Muscle layer of colon (tissue), 2 donors: ENCODE results near the gene MPDU1.

Experiments
- H3K27ac ChIP-seq: one replicate; pipeline ENCODE4 v1.7.0; 2013; ENCODE audit warnings: low read depth, mild to moderate bottlenecking, low read length, moderate library complexity
- H3K27me3 ChIP-seq, 2 donors: one replicate each; pipeline ENCODE4 v1.7.0; 2013; ENCODE audit warnings: low read length in 2 of 2, mild to moderate bottlenecking in 2 of 2; ENCODE audit not compliant: insufficient read depth in 2 of 2, control insufficient read depth in 1 of 2
- H3K36me3 ChIP-seq: one replicate; pipeline ENCODE4 v1.7.0; 2013; ENCODE audit warnings: mild to moderate bottlenecking, low read length; ENCODE audit not compliant: insufficient read depth
- H3K4me1 ChIP-seq: one replicate; pipeline ENCODE4 v1.7.0; 2013; ENCODE audit warnings: mild to moderate bottlenecking, low read length; ENCODE audit not compliant: insufficient read depth
- H3K4me3 ChIP-seq, 2 donors: one replicate each; pipeline ENCODE4 v1.7.0; 2013; ENCODE audit warnings: low read length in 2 of 2, low read depth in 1 of 2, mild to moderate bottlenecking in 1 of 2, moderate library complexity in 1 of 2
- H3K9ac ChIP-seq: one replicate; pipeline ENCODE4 v1.7.0; 2013; ENCODE audit warnings: low read length
- H3K9me3 ChIP-seq: one replicate; pipeline ENCODE4 v1.7.0; 2013; ENCODE audit warnings: mild to moderate bottlenecking, low read length
- donor health status: abdominal sarcoma.
- donor health status: Adenocarcinoma of cecum.

The MPDU1 gene

DNA sequence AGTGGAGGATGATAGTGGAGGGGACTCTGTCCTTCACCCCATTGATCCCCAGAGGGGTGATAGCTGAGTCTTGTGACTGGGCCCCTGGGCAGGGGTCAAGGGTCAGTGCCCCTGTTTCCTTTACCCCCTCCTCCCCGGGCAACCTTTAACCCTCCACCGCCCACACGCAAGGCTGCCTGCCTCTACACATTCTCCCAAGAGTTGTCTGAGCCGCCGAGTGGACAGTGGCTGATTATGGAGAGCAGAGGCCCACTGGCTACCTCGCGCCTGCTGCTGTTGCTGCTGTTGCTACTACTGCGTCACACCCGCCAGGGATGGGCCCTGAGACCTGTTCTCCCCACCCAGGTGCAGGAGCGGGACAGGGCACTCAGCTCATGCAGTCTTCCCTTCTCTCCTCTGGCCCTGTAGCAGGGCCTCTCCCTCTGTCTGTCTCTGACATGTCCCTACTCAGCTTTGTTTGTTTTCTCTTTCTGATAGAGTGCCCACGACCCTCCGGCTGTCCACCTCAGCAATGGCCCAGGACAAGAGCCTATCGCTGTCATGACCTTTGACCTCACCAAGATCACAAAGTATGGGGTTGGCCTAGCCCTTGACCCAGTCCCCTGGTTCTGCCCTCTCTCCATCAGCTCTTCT, 46.4 kb downstream of the MPDU1 start, which contains the start of gene SHBG:
Gene SHBG (plus strand): TSS at position 197 of the 633 bp plus-strand sequence. CDS start 38 bp downstream, at position 235.
- peaks cover 7% of the 10 kb centered on the region for H3K36me3 ChIP-seq
- peaks cover 10% of the 10 kb centered on the region for H3K4me1 ChIP-seq
- no peak within 1 kb of the TSS for H3K4me3 ChIP-seq
- H3K27ac ChIP-seq: no peak within 1 kb of the TSS
- no peaks in the 10 kb centered on the region for H3K27me3 ChIP-seq
- no peaks in the 10 kb centered on the region for H3K9me3 ChIP-seq
- no peak within 1 kb of the TSS for H3K9ac ChIP-seq

DNA sequence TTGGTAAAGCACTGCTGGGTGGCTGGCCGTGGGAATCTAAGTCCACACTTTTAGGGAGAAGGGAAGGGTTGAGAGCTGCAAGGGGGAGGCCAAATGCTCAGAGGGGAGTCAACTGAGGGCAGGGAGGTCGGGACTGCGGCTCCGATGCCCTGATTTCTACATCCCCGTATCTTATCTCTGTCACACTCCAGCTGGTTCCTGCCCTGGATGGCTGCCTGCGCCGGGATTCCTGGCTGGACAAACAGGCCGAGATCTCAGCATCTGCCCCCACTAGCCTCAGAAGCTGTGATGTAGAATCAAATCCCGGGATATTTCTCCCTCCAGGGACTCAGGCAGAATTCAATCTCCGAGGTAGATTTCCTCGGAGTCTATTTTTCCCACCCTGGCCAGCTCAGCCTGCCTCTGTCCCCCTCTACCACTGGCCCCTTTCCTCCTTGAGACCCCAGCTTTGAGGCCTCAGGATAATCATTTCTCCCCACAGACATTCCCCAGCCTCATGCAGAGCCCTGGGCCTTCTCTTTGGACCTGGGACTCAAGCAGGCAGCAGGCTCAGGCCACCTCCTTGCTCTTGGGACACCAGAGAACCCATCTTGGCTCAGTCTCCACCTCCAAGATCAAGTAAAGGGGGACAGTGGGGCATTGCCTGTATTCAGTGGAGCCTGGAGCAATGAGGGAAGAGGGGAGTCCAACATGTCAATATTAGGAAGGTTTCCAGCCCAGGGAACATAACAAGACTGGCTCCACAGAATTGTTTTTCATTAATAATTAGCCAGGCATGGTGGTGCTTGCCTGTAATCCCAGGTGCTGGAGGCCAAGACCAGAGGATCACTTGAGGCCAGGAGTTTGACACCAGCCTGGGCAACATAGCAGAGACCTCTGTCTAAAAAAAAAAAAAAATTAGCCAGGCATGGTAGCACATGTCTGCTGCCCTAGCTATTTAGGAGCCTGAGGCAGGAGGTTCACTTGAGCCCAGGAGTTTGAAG, 48.0 kb downstream of the MPDU1 start:
- Histone ChIP-seq H3K27ac (no peak overlapping the region), H3K27me3 (no peaks in the 10 kb centered on the region), H3K9me3 (no peaks in the 10 kb centered on the region), H3K4me3 (no peak overlapping the region), H3K4me1 (peaks cover 4% of the 10 kb centered on the region), H3K36me3 (no peaks in the 10 kb centered on the region), H3K9ac (no peak overlapping the region)

DNA sequence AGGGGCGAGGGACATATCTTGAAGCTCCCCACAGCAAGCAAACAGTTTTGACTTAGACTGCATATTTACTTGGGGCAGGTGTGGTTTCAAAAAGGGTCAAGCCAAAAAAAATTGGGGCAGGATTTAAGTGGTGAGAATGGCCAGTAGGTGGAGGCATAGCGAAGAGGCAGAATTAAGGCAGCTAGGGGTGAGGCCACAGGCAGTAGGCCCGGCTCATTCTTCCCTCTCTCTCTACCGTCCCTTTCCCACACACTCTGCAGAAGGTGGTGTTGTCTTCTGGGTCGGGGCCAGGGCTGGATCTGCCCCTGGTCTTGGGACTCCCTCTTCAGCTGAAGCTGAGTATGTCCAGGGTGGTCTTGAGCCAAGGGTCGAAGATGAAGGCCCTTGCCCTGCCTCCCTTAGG, 48.8 kb downstream of the MPDU1 start:
- H3K9ac ChIP-seq: no peak overlapping the region
- no peaks in the 10 kb centered on the region for H3K36me3 ChIP-seq
- H3K4me1 ChIP-seq: no peaks in the 10 kb centered on the region
- no peaks in the 10 kb centered on the region for H3K27me3 ChIP-seq
- no peak overlapping the region for H3K4me3 ChIP-seq
- H3K27ac ChIP-seq: no peak overlapping the region
- no peaks in the 10 kb centered on the region for H3K9me3 ChIP-seq

- Histone ChIP-seq H3K27ac (no peak overlapping the region), H3K36me3 (no peaks in the 10 kb centered on the region), H3K9ac (no peak overlapping the region), H3K27me3 (no peaks in the 10 kb centered on the region), H3K4me1 (no peaks in the 10 kb centered on the region), H3K9me3 (no peaks in the 10 kb centered on the region), H3K4me3 (no peak overlapping the region)
Observed at GRCh38 chr17:7633093-7633492, 49.4 kb downstream of the MPDU1 start.

- Histone ChIP-seq H3K27me3 (no peaks in the 10 kb centered on the region), H3K36me3 (no peaks in the 10 kb centered on the region), H3K4me1 (no peaks in the 10 kb centered on the region), H3K4me3 (no peak overlapping the region), H3K9me3 (no peaks in the 10 kb centered on the region), H3K9ac (no peak overlapping the region), H3K27ac (no peak overlapping the region)
Observed at GRCh38 chr17:7634384-7634783, 50.7 kb downstream of the MPDU1 start.

- Histone ChIP-seq H3K4me3 (no peak overlapping the region), H3K9me3 (no peaks in the 10 kb centered on the region), H3K27me3 (no peaks in the 10 kb centered on the region), H3K4me1 (no peaks in the 10 kb centered on the region), H3K36me3 (no peaks in the 10 kb centered on the region), H3K9ac (no peak overlapping the region), H3K27ac (no peak overlapping the region)
Observed at GRCh38 chr17:7636163-7636562, 52.5 kb downstream of the MPDU1 start.
